ENCODE results near the gene ADGRG3. TPM values are rescaled to one million over a fixed set of nuclear protein-coding genes. Genes with fewer than 3 reads are reported as not detected.

ADGRG3 gene
- total and polyA plus RNA-seq, 10 of the 15 experiments (the other 5 are each of a cell fraction or from before 2014, with no cell fraction given) = 0.10 to 0.11 (median 0.10) TPM; not detected in 7

GRCh38 chr16:57653936-57654335 is 14.2 kb upstream of the ADGRG3 start:
- H3K9me3 ChIP-seq (replicated peaks; ENCODE audit: control insufficient read depth, insufficient read depth, low read length) = no peaks in the 10 kb centered on the region
- ChIA-PET RAD21 (ENCODE audit: unreplicated experiment) (no interaction called here), POLR2A (no interaction called here), CTCF (interaction anchor here (8.1 kb wide), 1 partner anchor 54 kb away, joined by 210 read pairs; no protein-coding TSS in a partner anchor), SMC1A (ENCODE audit: uncharacterized antibody, unreplicated experiment) (no interaction called here)
- H3K4me2 ChIP-seq (ENCODE audit: control insufficient read depth, insufficient read depth) = no peak overlapping the region
- DNase-seq (ENCODE audit: low read depth, low spot score) (no peak), ATAC-seq (no peak), FAIRE-seq (no peak)
- no peaks in the 10 kb centered on the region for H3K36me3 ChIP-seq (ENCODE audit: control insufficient read depth in 2 of 2, insufficient read depth in 2 of 2, low read length in 1 of 2)
- no TSS peak for BruUV-seq (replicated peaks)
- H3K27me3 ChIP-seq (replicated peaks in 1 of 2; ENCODE audit: control insufficient read depth in 2 of 2, insufficient read depth in 2 of 2, low read length in 1 of 2) = no peaks in the 10 kb centered on the region; a peak in 1 of 4 replicates
- H3K4me3 ChIP-seq = no peak overlapping the region
- no peaks in the 10 kb centered on the region; the same call in 1 of the 2 replicates for H3K4me1 ChIP-seq (ENCODE audit: control insufficient read depth, insufficient read depth, low read length)
- H3K79me2 ChIP-seq (ENCODE audit: control insufficient read depth, insufficient read depth, low read length) = no peaks in the 10 kb centered on the region
- H3K9ac ChIP-seq (ENCODE audit: control insufficient read depth, insufficient read depth, low read length) = no peak overlapping the region
- intact Hi-C loops (cut with micrococcal nuclease; ENCODE audit: unreplicated experiment) (no loop called here), in situ Hi-C loops (cut with MboI) (no loop called here)
- WGBS (ENCODE audit: insufficient coverage, insufficient replicate concordance, low lambda C conversion rate, missing lambda C conversion rate) = 25% methylated on average over 16 of the region's 16 CpGs
- H2AFZ ChIP-seq (ENCODE audit: control insufficient read depth, low read depth, low read length) = no peak overlapping the region
- no peaks in the 10 kb centered on the region for H4K20me1 ChIP-seq (ENCODE audit: control insufficient read depth, insufficient read depth)
- no peak overlapping the region for H3K27ac ChIP-seq (ENCODE audit: control insufficient read depth, insufficient read depth)
- TF ChIP-seq DPF2 (IDR thresholded peaks at IDR 0.05) = no peak
- no peak for TF ChIP-seq JUND (IDR thresholded peaks at IDR 0.05; ENCODE audit: low read depth, low read length)
- TF ChIP-seq NFIC (IDR thresholded peaks at IDR 0.05; ENCODE audit: low read depth, low read length) = no peak
- no peak for TF ChIP-seq HDGF (IDR thresholded peaks at IDR 0.05)

GRCh38 chr16:57656342-57656955 is 11.7 kb upstream of the ADGRG3 start:
- SMC1A ChIA-PET (ENCODE audit: uncharacterized antibody, unreplicated experiment) = interaction anchor here (0.6 kb wide), 1 partner anchor 80 kb away, joined by 3 read pairs; no protein-coding TSS in a partner anchor
- H3K4me1 ChIP-seq (ENCODE audit: control insufficient read depth, insufficient read depth, low read length) = no peaks in the 10 kb centered on the region
- no peak overlapping the region for H2AFZ ChIP-seq (ENCODE audit: control insufficient read depth, low read depth, low read length)
- no peaks in the 10 kb centered on the region; a peak in 1 of 4 replicates for H3K27me3 ChIP-seq (replicated peaks in 1 of 2; ENCODE audit: control insufficient read depth in 2 of 2, insufficient read depth in 2 of 2, low read length in 1 of 2)
- H3K27ac ChIP-seq (ENCODE audit: control insufficient read depth, insufficient read depth) = no peak overlapping the region
- BruUV-seq (replicated peaks) = no TSS peak
- H4K20me1 ChIP-seq (ENCODE audit: control insufficient read depth, insufficient read depth) = no peaks in the 10 kb centered on the region
- H3K4me2 ChIP-seq (ENCODE audit: control insufficient read depth, insufficient read depth) = no peak overlapping the region
- H3K9me3 ChIP-seq (replicated peaks; ENCODE audit: control insufficient read depth, insufficient read depth, low read length) = no peaks in the 10 kb centered on the region
- FAIRE-seq = no peak
- 18% methylated on average over 11 of the region's 11 CpGs for WGBS (ENCODE audit: insufficient coverage, insufficient replicate concordance, low lambda C conversion rate, missing lambda C conversion rate)
- no peaks in the 10 kb centered on the region for H3K36me3 ChIP-seq (ENCODE audit: control insufficient read depth in 2 of 2, insufficient read depth in 2 of 2, low read length in 1 of 2)
- ATAC-seq = no peak
- RAD21 ChIA-PET (ENCODE audit: unreplicated experiment) = no interaction called here
- intact Hi-C loops (cut with micrococcal nuclease; ENCODE audit: unreplicated experiment) (no loop called here), in situ Hi-C loops (cut with MboI) (no loop called here)
- H3K4me3 ChIP-seq = no peak overlapping the region
- CTCF ChIA-PET = no interaction called here
- H3K79me2 ChIP-seq (ENCODE audit: control insufficient read depth, insufficient read depth, low read length) = no peaks in the 10 kb centered on the region
- DNase-seq (ENCODE audit: low read depth, low spot score) = no peak
- POLR2A ChIA-PET = no interaction called here
- no peak overlapping the region for H3K9ac ChIP-seq (ENCODE audit: control insufficient read depth, insufficient read depth, low read length)
- TF ChIP-seq MAX (IDR thresholded peaks at IDR 0.05; ENCODE audit: low read depth, low read length) (no peak), CHD2 (IDR thresholded peaks at IDR 0.05; ENCODE audit: borderline replicate concordance, low read depth, low read length) (no peak), ESRRA (IDR thresholded peaks at IDR 0.05; ENCODE audit: low read length) (no peak), ZNF622 (IDR thresholded peaks at IDR 0.05) (no peak), IKZF2 (IDR thresholded peaks at IDR 0.05) (no peak), DPF2 (IDR thresholded peaks at IDR 0.05) (no peak), PKNOX1 (IDR thresholded peaks at IDR 0.05) (no peak), POLR2AphosphoS5 (IDR thresholded peaks at IDR 0.05; ENCODE audit: low read length) (no peak), BCL3 (IDR thresholded peaks at IDR 0.05; ENCODE audit: borderline replicate concordance, insufficient read depth, low read depth, low read length, poor library complexity, severe bottlenecking) (no peak), ASH2L (IDR thresholded peaks at IDR 0.05; ENCODE audit: borderline replicate concordance, low read depth) (no peak), PML (IDR thresholded peaks at IDR 0.05; ENCODE audit: low read length) (no peak)
